Activated T-helper 9 cell treated with anti-CD3 and anti-CD28 coated beads, Interleukin-2, amount 50 U/mL, for 16 hours (primary cell): ENCODE measurements around the gene ADAM8.
"Not testable (repeated sequence)": the region's sequence is repeated elsewhere in the genome, so short reads cannot be mapped to it uniquely, and the experiment has no call there.

Experiments
- DNase-seq: peaks from one replicate; pipeline ENCODE4 v3.0.0-alpha.2; 2020; ENCODE audit warnings: low read depth

ADAM8 gene

GRCh38 chr10:133249975-133250754, 26.5 kb downstream of the ADAM8 start:
- DNase-seq = no peak

DNA sequence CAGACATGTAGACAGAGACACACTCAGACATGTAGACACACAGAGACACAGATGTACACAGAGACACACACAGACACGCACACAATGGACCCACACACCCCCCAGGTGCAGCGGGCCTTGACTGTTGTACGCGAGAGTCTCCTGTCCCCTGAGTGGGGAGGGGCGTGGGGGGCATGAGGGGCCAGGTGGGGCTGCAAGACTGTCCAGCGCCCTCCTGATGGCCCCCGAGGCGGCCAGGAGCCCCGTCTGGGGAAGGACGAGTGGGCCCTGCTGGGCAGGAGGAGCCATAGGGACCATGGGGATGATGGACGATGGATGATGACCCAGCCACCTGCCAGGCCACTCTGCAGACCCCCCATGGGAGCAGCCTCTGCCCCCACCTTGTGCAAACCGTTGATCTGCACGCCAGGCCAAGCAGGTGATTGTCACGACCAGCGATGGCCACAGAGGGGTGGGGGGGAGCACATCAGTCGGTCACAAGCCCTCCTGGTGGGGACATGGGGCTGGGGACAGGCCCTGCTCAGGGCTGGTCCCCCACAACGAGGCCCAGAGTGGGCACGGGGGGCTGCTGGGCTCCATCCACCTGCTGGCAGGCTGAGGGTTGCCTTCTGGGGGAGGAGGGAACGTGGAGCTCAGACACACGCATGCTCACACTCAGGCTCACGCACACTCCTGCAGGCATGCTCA, 27.4 kb downstream of the ADAM8 start:
- DNase-seq = no peak

DNA sequence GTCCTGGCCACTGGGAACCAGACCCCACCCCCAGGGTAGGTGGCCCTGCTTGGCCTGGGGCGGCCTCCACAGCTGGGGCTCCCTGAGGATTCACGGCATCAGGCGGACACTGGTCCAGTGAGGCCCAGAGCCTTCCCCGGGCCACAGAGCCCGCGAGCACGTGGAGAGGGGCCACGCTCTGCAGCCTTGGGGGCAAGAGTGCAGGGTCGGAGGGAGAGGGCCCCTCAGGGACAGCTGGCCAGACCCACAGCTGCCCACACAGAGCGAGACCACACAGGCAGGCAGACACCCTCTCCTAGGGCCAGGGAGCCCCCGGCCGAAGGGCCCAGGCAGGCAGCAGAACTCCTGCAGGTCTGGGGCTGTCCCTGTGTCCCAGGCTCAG, 28.3 kb downstream of the ADAM8 start:
- DNase-seq = no peak

DNA sequence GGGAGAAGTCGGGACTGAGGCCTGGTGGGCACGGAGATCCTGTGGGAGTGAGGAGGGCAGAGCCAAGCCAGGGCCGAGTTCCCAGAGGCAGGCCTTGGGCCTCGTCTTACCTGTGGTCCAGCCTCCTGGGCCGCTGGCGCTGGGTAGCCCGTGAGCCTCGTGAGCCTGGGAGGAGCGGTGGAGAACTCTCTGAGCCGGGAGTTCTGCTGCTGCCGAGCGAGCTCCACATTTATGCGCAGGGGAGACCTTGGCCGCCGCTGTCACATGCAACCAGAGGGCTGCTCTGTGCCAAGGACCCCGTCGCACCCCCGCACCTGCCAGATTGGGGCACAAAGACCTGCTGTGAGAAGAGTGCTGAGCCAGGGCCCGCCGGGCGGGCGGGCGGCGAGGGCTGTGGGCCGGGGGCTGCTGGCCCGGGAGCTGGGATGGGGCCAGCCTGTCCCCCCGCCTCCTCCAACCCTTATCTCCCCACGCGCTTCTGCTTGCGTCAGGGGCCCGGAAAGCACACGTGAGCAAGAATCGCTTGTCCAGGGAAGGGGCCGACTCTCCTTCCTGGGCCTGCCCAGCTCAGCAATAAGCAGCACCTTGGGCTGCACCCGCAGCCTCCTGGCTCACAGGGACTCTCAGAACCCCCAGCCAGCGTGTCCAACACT, 28.9 kb downstream of the ADAM8 start:
- no peak for DNase-seq

DNA sequence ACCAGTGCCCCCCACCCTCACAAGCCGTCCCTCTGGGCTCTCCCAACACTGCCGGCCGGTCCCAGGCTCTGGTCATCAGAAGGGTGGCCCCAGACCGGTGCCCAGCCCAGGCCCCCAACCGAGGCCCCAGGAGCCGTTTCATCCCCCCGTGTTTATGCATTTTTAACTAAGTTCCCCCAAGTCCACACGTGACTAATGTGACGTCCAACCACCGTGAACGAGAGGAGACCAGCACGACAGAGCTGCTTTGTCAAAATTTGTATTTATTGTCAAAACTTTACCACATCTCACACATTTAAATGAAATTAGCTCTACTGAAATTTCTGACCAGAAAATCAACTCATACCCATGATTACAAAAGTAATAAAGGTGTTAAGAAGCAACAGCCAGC, 30.4 kb downstream of the ADAM8 start:
- no peak for DNase-seq

DNA sequence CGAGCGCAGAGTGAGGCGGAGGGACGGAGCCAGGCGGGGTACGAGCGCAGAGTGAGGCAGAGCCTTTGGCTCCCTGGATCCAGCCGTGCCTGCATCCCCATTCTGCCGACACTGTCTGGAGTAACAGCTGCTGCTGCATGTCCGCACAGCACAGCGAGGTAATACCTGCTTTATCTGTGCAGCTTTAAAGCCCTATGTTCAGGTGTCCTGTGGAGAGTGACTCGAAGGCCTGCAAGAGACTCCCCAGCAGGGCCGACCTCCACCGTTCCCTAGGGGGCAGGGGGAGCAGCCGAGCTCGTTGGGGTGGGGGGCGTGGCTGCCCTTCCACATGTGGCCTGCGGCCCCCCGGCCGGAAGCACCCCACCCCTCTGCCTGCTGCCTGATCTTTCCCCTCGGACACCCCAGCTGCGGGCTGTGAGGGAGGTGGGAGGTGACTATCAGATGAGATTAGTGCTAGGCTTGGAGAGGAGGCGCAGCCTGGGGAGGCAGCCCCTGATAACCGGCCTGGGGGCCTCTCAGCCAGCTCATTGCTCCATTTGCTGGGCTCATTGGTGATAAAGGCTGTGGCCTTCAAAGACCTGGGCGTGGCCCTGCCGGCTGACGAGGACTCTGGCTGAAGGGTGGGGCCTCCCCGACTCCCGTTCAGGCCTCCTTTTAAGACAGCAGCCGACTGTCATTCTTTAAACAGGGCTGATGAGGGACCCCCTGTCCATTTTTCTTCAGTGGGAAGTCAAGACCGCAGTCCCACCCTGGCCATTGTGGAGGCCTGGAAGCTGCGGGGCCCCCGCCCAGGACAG, 31.0 kb downstream of the ADAM8 start:
- DNase-seq = no peak

DNA sequence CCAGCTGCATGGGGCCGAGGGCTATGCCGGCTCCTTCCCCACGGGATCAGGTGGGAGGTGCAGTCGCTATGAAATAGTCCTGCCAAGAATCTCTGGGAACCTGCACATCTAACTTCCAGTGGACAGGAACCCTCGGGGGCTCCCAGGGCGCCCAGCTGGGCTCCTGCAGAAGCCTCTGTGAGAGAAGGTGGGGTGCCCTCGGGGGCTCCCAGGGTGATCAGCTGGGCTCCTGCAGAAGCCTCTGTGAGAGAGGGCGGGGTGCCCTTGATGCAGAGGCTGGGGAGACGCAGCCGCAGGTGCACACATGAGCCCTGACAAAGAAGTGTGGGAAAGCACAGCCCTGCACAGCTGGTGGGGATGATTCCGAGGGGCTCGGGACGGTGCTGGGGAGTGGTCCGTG, 33.1 kb downstream of the ADAM8 start:
- no peak for DNase-seq

DNA sequence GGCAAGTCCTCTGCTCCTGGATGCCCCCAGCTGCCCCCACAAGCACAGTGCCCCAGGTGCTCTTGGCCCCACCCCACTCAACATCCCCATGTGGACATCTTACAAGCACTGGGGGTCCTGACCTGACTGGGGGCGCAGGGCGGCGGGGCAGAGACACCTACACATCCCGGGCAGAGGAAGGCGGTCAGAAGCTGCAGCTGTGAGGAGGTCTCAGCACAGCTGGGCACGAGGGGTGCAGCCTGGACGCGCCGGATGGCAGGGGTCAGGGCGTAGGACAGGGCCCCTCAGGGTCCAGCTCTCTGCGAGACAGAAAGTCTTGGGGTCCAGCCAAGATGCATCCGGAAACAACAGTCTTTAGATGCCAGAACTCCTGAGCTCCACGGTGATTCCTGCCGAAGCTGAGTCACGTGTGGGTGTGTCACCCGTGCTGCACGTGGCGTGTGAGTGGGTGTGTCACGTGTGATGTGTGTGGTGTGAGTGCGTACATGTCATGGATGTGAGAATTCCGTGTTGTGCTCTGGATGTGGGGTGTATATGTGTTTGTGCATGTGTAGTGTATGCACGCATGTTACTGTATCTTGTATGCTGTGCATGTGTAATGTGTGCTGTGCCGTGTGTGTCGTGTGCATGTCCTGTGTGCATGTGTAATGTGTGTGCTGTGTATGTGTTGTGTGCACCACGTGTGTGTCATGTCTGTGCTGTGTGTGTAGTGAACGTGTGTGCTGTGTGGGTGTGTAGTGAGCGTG, 33.9 kb downstream of the ADAM8 start:
- DNase-seq = no peak

- no peak for DNase-seq
Measured at GRCh38 chr10:133241501-133242205, 35.0 kb downstream of the ADAM8 start.

DNA sequence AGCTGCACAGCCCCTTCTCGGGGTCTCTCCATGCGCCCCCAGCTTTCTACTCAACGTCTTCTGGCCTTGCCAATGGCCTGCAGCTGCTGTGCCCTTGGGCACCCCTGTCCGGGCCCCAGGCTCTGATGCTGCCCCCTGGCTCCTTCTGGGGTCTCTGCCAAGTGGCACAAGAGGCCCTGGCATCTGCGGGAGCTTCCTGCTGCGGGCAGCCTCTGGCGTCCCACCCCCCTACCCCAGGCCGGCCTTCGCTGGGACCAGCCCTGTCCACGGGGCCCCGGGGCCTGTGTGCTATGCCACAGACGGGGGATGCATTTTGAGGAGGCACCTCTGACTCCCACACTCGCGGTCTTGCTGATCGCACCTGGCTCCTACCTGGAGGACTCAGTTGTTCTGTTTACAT, 36.7 kb downstream of the ADAM8 start:
- no peak for DNase-seq

- no peak for DNase-seq
Measured at GRCh38 chr10:133238466-133238804, 38.2 kb downstream of the ADAM8 start.

- no peak for DNase-seq
Measured at GRCh38 chr10:133237588-133238465, 38.8 kb downstream of the ADAM8 start, which contains the start of gene VENTX. Gene VENTX, plus strand, starts transcription at chr10:133237855. Its CDS starts 60 bp downstream, at chr10:133237915.

GRCh38 chr10:133237241-133237587, 39.5 kb downstream of the ADAM8 start:
- no peak for DNase-seq

GRCh38 chr10:133236401-133237240, 40.0 kb downstream of the ADAM8 start:
- no peak for DNase-seq

DNA sequence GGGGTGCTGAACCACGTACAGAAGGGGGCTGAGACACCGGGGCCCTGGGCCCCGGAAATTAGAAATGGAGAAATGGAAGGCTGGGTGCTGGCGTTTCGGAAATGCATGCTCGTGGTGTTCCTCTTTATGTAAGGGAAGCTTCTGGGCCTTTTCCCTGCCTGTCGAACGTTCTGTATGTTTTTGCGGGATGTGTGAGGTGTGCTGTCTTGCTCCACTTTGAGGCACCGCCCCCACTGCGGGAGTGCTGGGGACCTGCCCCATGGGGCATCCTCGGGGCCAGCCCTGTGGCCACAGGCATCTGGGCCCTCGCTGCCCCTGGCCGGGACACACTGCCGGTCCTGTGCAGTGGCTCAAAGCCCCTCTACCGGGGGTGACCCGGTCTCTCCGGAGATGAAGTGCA, 40.7 kb downstream of the ADAM8 start:
- no peak for DNase-seq

- DNase-seq = no peak
Measured at GRCh38 chr10:133235265-133235855, 41.3 kb downstream of the ADAM8 start.

DNA sequence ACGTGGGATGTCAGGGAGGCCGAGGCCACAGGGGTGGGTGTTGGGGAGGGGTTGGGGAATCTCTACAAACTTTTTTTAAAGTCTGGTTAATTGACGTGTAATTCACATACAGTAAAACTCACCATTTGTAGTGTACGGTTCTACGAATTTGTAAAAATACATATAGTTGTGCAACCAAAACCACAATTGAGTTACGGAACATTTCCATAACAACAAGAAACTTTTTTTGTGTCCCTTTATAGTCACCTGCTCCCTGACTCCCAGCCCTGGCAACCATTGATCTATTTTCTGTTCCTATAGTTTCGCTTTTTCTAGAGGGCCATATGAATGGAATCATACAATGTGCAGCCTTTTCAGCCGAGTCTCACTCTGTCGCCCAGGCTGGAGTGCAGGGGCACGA, 41.9 kb downstream of the ADAM8 start:
- DNase-seq = not testable (repeated sequence)

DNA sequence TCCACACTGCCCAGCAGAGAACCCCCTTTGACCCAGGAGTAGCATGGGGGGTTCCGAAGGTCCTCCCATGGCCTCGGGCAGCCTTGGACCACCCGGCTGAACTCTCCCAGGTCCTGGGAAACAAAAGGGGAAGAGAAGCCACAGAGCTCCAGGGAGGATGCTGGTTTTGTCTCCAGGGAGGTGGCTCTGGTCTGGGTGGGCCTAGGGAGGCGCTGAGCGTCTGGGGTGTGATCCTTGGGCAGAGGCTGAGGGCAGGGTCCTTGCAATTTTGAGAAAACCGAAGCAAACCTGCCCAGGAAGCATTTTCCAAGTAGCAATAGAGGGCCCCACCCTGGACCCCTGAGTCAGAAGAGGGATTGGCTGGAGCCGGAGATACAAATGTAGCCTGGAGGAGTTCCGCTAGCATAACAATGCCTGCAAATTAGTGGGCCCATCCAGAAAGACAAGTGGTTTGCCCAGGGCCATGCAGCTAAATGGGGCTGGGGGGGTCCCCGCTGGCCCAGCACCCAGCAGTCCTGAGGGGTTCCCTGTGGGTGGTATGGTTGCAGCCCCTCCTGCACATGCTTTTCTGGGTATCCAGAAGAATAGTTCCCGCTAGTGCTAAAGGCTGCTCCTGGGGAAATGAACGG, 44.6 kb downstream of the ADAM8 start:
- DNase-seq = no peak
